ENCODE data around the gene PTH1R.

Gene PTH1R

GRCh38 chr3:46874430-46874829 is 3.1 kb upstream of the PTH1R start:
- no peak for DNase-seq (ENCODE audit: low read depth)
- in situ Hi-C loops (cut with HindIII; ENCODE audit: low sequenced_read_pairs): no loop called here
- H3K4me3 ChIP-seq (ENCODE audit: low read depth, low read length): no peak overlapping the region
- no peak for TF ChIP-seq CTCF (IDR thresholded peaks at IDR 0.05; ENCODE audit: low read depth, low read length, missing control alignments)

GRCh38 chr3:46875560-46875959 is 2.0 kb upstream of the PTH1R start:
- TF ChIP-seq CTCF (IDR thresholded peaks at IDR 0.05; ENCODE audit: low read depth, low read length, missing control alignments): no peak
- DNase-seq (ENCODE audit: low read depth): no peak
- no peak overlapping the region for H3K4me3 ChIP-seq (ENCODE audit: low read depth, low read length)
- in situ Hi-C loops (cut with HindIII; ENCODE audit: low sequenced_read_pairs): no loop called here

DNA sequence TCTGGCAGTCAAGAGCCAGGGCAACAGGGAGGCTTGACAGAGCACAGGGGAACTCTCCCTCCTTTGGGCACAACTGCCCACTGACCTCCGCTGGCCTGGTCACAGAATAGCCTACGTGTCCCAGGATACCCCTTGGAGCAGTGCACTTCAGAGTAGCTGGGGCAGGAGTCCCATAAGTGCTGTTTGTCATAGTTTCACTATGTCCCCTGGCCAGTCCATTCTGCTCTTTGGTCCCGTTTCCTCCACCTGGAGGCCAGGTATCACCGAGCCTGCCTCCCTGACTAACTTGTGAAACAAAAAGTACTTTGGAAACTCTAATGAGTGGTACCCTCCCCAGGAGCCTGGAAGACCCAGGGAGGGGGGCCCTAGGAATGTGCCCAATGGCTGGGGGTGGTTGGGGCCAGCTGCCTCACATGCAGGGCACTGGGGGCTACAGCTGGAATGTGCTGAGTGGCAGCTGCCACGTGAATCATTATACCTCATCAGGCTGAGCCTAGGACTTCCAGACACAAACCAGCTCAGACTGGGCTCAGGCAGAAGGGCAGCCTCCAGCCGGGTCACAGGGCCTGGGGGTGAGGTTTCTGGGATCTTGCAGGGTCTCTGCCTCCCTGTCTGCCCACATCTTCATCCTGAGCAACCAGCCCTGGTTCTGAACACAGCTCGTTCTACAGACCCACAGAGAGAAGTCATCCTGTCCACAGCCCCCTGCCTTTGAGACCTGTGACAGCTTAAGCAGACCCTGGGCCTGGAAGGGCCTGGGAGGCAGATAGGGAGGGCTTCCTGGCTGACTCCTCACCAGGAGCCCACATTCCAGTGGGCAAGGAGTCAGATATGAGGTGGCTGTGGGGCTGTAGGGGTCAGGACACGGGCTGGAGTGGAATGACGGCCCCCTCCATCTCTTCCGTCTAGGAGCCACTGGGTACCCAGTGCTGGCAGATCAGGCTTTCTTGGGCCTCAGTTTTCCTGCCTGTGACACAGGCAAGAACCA is 914 bp upstream of the PTH1R start:
- TF ChIP-seq CTCF (IDR thresholded peaks at IDR 0.05; ENCODE audit: low read depth, low read length, missing control alignments): no peak
- no peak overlapping the region for H3K4me3 ChIP-seq (ENCODE audit: low read depth, low read length)
- no peak for DNase-seq (ENCODE audit: low read depth)
- in situ Hi-C loops (cut with HindIII; ENCODE audit: low sequenced_read_pairs): no loop called here

DNA sequence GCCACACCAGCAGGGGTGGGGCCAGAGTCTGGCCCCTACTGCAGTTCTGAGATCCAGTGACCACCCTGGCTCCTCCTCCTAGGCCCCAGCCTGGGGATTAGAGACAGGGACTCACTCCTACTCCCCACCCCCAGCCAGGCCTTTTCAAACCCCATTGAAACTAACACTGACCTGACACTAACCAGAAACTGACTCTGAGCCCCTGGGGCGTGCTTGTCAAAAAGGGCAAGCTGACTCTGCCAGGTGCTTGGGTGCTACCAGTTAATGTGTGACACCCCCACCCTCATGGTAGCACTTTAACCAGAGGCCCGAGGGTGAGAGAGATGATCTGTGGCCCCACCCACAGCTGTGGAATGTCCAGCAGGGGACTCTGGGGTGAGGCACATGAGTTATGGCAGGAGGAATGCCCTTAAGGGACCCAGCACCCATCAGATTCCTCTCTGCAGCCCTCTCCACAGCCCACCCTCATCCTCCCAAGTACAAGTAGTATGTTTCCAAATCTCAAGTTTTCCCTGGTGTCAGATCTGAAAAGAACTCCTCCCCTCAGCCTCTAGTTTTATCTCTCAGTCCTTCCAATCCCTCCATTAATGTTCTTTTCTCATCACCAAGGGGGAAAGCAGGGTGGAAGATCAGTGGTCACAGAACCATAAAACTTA is 1.4 kb downstream of the PTH1R start:
- TF ChIP-seq CTCF (IDR thresholded peaks at IDR 0.05; ENCODE audit: low read depth, low read length, missing control alignments): no peak
- no peak for DNase-seq (ENCODE audit: low read depth)
- in situ Hi-C loops (cut with HindIII; ENCODE audit: low sequenced_read_pairs): no loop called here
- no peak overlapping the region for H3K4me3 ChIP-seq (ENCODE audit: low read depth, low read length)

DNA sequence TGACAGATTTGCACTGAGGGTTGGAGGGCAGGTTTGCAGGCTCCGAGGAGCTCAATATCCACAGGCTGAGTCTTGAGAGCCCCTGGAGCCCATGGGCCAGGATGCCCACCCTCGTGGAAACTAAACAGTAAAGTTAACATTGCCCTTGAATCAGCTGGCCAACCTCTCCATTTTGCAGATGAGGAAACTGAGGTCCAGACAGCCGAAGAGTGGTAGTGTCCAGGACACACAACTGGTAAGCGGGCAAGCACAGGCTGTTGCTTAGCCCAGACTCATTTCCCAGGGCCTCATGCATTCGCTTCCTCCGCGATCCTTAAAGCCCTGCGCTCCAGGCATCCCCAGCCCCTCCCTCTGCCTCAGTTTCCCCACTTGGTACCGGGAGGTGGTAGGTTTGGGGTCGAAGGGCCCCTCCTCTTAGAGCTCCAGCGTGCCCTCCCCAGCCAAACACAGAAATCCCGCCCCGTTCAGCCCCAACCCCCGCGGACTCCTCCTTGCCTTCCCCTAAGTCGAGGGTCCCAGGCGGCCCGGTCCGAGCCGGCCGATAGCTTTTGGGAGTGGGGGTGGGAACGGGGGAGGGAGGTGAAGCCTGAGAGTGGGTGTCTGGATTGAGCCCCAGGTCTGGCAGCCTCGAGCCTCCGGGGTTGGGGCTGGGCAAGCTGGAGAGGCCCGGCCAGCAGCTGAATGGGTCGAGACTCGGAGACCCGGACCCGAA is 3.5 kb downstream of the PTH1R start:
- DNase-seq (ENCODE audit: low read depth): no peak
- TF ChIP-seq CTCF (IDR thresholded peaks at IDR 0.05; ENCODE audit: low read depth, low read length, missing control alignments): no peak
- in situ Hi-C loops (cut with HindIII; ENCODE audit: low sequenced_read_pairs): no loop called here
- H3K4me3 ChIP-seq (ENCODE audit: low read depth, low read length): no peak overlapping the region

DNA sequence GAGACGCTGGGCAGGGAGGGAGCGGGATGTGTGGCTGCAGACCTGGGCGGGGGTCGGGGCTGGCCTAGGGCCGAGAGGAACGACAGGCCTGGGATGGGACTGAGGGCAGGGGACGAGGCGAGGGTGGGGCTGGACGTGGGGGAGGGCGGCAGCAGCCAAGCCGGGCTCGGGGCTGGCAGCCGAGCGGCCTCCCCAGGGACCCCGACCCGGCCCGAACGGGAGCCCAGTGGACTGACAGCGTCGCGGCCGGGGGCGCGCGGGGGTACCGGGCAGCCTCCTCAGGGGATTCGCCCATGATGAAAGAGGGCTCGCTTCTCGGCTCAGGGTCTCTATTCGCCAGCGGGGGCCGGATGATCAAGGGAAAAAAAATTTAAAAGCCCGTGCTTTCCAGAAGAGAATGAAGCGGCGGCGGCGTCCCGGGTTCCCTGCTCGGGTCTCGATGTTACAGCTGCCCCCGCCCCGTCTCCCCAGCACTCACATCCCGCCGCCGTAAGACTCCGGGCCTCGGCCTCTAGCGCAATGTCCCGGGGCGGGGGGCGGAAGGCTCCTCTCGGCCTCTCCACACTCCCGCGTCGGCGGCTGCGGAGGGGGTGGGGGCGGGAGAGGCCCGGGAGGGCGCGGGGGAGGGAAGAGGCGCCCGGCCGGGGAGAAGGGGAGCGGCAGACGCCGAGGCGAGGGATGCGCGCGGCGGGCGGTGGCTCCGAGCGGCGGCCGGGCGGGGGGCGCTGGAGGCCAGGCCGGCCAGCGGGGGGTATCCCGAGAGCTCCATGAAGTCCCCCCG is 4.3 kb downstream of the PTH1R start:
- in situ Hi-C loops (cut with HindIII; ENCODE audit: low sequenced_read_pairs): no loop called here
- TF ChIP-seq CTCF (IDR thresholded peaks at IDR 0.05; ENCODE audit: low read depth, low read length, missing control alignments): no peak
- no peak for DNase-seq (ENCODE audit: low read depth)
- H3K4me3 ChIP-seq (ENCODE audit: low read depth, low read length): peak overlapping the region; percentile 45
